OCI-M2 (cell line): ENCODE results near the gene CCDC57.
"Not testable (repeated sequence)": the region's sequence is repeated elsewhere in the genome, so short reads cannot be mapped to it uniquely, and the experiment has no call there.

Experiments used
- DNase-seq: peaks from one replicate; lab custom pipeline; 2025; ENCODE audit not compliant: unreplicated experiment; lab: John Stamatoyannopoulos, UW

The CCDC57 gene

DNA sequence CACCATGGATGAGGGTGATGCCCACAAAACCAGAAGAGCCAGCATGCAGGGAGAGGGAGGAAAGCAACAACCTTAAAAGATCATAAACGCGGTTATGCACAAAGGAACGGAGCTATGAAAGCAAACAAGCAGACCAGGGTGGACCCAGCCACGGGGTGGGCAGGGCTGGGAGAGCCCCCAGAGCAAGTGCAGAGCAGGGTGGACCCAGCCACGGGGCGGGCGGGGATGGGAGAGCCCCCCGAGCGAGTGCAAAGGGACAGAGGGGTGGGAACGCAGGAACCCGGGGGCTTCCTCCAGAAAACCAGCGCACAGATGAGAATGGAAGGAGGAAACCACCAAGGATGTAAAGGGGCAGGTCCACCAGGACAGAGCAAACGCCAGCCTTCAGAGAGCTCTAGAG, 33.2 kb downstream of the CCDC57 start:
- DNase-seq: no peak

DNA sequence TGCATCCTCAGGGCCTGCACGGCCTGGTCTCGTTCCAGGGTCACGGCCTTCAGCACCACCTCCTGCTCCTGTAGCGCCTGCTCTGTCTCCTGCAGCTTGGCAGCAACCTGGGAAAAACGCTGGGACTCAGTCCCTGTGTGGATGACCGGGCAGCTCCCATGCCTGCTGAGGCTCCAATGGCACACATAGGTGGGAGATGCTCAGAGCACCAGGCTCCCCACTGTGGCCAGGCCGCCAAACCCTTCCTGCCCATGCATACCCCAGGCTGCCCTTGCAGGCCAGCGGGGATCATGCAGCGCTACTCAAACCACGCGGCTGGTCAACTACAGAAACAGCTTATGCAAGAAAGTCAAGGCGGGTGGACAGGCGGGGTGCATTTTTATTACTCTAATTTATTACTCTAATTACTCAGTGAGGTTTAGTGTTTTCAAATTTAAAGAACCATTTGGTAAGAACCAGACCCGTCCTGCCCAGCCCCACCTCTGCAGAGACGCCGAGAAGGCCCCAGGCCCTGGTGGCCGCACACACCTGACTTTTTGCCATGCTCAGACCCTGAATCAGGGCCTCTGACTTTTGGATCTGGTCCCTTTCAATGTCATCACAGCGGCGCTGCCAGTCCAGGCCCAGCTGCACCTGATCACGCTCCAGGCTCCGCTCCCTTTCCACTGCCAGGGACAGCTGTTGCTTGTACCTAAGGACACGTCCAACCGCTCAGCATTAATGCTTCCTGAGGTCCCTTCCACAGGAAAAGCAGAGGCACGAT, 34.0 kb downstream of the CCDC57 start:
- DNase-seq: no peak

DNA sequence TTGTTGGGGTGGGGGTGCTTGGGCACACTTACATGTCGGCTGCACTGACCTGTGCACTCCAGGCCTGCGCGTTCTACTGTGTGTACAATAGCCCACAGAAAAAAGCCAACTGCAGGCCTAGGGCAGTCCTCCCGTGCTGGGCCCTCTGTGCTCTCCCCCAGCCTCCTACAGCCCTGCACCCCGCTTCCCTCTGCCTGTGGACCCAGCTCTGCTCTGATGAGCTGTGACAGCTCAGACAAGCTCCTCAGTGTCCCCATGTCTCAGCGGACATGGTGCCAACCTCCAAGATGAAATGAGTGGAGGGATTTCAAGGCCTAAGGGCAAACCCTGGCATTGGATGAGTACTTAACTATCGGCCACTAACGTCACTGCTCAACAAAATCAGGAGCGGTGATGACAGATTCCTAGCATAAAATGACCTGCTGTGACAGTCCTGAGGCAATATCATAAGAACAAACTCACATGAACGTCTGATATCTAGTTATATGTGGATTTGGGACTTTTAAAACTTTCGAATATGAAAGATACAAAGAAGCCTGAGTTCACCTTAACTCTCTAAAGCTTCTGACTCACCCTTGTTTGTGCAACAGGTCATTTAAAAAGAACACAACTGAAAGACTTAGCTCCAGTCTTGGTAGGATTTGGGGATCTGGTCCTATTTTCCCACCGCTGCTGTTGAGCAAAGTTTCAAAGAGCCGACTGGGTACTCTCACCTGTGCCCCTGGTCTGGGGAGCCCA, 34.7 kb downstream of the CCDC57 start:
- DNase-seq: no peak

GRCh38 chr17:82177276-82177675, 35.4 kb downstream of the CCDC57 start:
- DNase-seq: no peak

DNA sequence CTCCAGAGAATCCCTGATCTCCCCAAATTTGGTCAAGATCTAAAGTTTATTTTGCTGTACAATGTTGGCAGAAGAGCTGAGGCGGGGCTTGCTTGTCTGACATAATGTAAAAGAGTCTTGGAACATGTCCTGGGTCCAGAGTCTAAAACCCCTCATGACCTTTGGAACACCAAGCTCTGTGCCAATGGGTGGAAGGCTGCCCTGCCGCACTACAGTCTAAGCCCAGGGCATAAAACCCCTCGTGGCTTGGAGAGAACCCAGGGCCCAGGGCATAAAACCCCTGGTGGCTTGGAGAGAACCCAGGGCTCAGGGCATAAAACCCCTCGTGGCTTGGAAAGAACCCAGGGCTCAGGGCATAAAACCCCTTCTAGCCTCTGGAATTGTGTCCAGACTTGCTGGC, 36.7 kb downstream of the CCDC57 start:
- DNase-seq: no peak

GRCh38 chr17:82175201-82175600, 37.4 kb downstream of the CCDC57 start:
- no peak for DNase-seq

DNA sequence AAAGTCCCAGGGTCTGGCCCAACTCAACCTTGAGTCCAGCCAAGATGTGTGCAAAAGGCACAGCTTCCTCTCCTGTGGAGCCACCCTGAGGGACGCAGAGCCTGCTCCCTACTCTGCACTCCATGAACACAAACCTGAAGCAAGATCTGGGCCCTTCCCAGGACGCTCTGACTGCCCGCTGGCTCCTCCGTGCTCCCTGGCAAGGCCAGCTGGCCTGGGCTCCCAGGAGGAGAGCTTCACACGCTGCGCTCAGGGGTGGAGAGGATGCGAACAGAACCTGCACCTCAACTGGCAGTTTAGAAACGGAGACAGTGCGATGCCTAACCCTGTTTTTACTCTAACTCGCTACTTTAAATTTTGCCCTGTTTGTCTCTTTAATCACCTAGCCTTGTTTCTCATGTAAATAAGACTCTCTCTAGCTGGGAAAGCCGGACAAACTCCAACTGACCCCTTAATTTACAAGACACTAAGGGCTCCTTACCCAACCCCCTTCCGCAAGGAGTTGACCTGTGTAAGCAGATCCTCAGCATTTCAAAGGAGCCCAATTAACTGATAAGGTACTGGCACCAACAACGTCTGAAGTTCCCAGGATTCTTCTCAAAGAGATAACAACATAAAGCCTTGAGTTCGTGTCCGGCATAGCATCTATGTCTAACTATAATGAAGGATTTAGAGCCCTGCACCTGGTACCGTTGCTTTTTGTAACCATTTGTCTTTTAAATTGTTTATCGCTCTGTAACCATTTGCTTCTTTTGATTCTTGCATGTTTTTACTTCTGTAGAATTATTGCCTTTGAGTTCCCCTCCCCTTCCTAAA, 38.4 kb downstream of the CCDC57 start:
- not testable (repeated sequence) for DNase-seq

DNA sequence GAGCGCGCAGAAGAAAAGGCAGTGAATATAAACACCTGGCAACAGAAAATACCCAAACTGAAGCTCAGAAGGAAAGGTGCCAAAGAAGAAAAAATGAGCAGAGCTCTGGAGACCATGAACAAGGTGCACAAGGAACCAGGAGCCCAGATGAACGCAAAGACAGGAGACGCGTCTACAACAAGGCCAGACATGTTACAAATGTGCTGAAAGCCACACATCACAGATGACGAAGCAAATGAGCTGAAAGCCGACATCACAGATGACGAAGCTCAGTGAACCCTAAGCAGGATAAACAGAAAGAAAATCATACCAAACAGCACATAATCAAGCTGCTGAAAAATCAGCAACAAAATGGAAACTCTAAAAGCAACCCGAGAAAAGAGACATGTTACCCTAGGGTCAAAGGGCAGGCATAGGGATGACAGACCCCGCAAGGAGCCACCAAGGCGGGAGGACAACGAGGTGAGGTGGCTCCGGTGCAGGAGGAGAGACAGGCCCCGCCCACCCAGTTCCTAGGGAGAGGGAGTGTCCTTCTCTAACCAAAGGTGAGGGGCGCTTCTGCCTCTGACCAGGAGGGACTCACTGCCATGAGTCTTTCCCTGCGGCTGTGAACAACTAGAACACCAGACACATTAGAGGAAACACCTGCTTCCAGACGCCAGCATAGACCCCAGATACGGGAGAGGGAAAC, 39.1 kb downstream of the CCDC57 start:
- DNase-seq: no peak

DNA sequence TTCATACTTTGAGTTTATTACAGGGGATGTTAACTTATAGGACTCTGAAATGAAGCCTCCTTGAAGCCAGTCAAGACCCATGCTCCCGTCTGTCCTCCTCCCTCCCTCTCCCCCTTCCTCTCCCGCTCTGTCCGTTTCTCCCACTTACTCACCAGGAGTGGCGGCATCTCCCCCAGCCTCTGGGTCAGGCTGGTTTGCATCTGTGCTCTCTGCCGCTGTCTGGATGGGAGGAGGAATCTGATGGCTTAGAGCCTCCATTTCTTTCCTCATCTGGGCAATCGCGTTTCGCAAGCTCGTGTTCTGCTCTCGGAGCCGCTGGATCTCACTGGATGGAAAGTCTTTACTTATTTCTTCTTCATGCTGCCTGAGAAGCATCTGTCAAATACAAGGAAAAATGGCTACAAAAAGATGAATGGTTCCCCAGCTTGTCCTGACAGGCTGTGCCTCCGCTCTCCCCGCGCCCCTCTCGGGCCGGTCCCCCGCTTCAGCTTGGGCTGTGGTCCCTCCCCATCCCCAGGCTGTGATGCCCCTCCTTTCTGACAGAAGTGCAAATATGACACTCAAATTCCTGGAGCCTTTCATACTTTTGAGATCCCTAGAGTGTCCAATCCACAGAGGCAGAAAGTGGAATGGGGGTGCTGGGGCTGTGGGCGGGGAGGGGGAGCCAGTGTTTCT, 40.0 kb downstream of the CCDC57 start:
- no peak for DNase-seq

- DNase-seq: no peak
Observed at GRCh38 chr17:82171750-82172375, 40.8 kb downstream of the CCDC57 start.

DNA sequence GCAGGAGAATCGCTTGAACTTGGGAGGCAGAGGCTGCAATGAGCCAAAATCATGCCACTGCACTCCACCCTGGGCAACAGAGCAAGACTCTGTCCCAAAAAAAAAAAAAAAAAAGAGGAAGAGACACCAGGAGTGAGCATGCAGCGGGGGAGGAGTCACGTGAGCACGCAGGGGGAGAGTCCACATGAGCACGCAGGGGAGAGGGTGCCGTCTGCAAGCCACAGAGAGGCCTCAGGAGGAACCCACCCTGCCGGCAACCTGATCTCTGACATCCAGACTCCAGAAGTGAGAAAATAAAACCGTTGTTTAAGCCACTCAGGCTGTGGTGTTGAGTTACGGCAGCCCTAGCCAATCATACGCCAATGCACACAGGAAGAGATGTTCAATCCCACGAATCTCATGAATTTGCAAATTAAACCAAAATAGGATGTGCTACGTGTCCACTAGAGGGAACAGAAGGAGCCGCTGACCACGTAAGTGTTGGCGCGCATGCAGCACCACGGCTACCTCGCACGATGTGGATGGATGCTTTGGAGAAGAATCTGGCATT, 42.2 kb downstream of the CCDC57 start:
- no peak for DNase-seq

GRCh38 chr17:82168568-82168967, 44.1 kb downstream of the CCDC57 start:
- no peak for DNase-seq

GRCh38 chr17:82167028-82167427, 45.6 kb downstream of the CCDC57 start:
- no peak for DNase-seq

DNA sequence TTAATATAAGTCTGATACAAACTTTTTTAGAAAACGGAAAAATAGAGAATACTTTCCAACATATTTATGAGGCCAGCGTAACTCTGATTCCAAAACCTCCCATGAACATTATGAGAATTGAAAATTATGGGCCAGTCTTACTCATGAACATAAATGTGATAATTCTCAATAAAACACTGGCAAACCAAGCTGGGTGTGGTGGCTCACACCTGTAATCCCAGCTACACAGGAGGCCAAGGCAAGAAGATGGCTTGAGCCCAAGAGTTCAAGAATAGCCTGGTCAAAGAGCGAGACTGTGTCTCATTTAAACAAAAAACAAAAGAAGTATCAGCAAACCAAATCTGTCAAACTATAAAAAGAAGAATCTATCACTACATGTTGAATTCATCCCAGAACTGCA, 47.8 kb downstream of the CCDC57 start:
- DNase-seq: no peak

DNA sequence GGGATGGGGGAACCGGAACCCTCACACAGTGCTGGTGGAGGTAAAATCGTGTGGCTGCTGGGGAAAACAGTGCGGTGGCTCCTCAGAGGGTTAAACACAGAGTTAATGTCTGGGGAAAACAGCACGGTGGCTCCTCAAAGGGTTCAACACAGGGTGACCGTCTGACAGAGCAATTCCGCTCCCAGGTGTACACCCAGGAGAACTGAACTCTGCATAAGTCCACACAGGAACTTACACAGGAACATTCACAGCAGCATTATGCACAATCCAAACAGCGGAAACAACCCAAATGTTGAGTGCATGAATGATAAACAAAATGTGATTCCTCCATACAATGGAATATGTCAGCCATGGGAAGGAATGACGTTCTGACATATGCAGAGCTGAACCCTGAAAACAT, 51.4 kb downstream of the CCDC57 start:
- DNase-seq: no peak

DNA sequence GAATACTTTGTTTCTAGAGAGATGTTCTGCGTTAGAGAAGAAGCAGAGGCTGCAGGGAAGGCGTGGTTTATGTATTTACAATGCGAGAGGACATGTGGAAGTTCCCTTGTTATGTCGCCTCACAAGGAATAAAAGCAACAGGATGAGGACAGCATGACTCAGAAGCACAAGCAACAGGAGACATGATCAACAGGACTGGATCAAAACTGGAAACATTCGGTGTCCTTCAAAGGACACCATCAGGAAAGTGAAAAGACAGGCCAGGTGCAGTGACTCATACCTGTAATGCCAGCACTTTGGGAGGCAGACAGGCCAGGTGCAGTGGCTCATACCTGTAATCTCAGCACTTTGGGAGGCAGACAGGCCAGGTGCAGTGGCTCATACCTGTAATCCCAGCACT, 52.6 kb downstream of the CCDC57 start:
- DNase-seq: no peak

DNA sequence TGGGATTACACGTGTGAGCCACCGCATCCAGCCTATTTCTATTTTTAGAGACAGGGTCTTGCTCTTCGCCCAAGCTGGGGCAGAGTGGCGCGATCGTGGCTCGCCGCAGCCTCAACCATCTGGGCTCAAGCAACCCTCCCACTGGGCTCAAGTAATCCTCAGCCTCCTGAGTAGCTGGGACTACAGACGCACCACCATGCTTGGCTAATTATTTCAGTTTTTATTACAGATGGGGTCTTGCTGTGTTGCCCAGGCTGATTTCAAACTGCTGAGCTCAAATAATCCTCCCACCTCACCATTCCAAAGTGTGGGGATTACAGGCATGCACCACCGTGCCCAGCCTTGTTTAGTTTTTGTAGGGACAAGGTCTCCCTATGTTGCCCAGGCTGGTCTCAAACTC, 53.8 kb downstream of the CCDC57 start:
- DNase-seq: no peak

DNA sequence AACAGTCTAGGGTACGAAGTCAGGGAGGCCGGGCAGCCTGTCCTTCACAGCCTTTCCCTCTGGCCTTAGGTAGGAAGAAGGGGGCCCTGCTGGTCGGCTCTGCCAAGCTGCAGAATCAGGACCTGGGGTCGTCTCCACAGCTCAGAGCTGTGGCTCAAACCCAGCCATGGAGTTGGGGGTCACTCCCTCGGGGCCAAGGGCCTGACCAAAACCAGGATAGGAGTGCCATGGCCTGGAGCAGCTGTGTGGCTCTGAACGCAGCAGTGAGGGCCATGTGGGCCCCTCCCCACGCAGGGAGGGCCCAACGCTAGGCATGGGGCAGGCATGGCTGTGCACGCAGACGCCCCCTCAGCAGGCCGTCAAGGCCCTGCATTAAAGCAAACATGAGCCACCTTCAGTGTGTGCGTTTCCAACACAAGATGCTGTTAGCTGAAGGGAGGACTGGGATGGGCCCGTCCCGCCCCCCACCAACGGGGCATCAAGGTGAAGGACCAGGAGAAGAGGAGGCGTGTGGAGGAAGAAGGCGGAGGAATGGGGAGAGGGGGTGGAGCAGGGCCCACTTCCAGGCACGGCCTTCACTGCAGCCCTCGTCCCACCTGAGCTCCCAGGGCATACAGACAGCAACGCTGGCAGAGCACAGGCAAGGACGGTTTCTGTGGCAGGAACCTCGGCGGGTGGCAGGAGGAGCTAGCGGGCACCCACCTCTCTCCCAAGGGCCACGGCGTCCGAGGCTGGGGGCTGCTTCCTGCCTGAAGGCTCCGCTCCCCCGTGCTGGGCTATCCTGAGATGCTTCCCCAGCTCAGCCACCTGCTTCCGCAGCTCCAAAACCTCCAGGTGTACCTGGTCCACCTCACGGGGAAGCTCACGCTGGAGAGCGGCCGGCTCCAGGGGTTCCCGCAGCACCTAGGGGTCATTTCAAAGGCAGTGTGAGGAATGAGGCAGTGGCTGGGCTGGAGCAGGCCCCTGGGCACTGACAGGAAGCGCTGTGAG, 55.3 kb downstream of the CCDC57 start:
- DNase-seq: no peak
